Myocyte (in vitro differentiated cells): ENCODE results near the gene PLA2G6. TPM values are rescaled to one million over a fixed set of nuclear protein-coding genes. Genes with fewer than 3 reads are reported as not detected.

ENCODE experiments used
- DNase-seq: peaks from one replicate; pipeline ENCODE4 v3.0.0-alpha.2; 2012; ENCODE audit warnings: low read depth
- polyA plus RNA-seq: library from polyadenylated mRNA; unstranded; fragments of >200 nt; gene quantifications from one replicate; pipeline ENCODE4 v1.2.1, GENCODE V29; 2012; ENCODE audit warnings: missing spikeins
- total RNA-seq: library from RNA; depleted of rRNA; stranded (reverse); fragments of >200 nt; gene quantifications from 2 replicates; pipeline ENCODE4 v1.2.3, GENCODE V29; 2014

Gene PLA2G6
- total RNA-seq, result 15.6 and 18.9 TPM in 2 replicates
- polyA plus RNA-seq, result 14.7 TPM

- DNase-seq, result peak; percentile 99
Measured at GRCh38 chr22:38181453-38182200, at the start of gene PLA2G6. Gene PLA2G6 (minus strand): TSS chr22:38181830. CDS start chr22:38169426, 12,404 bp downstream.

GRCh38 chr22:38230916-38231315, 49.3 kb upstream of the PLA2G6 start:
- DNase-seq, result no peak

DNA sequence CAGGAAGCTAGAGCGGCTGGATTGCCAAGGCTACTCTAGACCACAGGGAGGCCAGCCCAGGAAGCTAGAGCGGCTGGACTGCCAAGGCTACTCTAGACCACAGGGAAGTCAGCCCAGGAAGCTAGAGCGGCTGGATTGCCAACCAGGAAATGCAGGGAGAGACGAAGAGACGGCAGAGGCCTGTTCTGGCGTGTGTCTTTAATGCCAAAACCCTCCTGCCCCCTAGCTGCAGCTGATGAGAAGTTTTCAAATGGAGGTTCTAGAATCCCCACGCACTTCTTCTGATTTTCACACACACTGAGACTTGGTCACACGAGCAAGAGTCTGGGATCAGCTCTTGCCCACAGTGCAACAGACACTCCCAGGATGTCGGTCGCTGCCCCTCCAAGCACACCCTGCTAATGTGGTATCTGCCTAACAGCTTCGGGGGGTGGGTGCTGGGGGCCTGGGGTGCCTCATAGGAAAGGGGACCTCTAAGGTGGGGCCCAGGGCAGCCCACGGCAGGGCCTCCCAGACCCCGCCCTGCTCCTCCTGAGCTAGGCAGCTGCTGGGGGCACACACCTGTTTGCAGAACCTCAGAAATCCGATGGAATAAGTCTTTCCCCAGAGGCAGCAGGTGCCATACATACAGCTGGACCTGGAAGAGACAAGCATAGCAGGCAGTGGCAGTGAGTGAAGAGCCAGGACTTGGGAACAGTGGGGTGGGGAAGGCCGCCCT, 48.6 kb upstream of the PLA2G6 start:
- DNase-seq, result peak; percentile 27

DNA sequence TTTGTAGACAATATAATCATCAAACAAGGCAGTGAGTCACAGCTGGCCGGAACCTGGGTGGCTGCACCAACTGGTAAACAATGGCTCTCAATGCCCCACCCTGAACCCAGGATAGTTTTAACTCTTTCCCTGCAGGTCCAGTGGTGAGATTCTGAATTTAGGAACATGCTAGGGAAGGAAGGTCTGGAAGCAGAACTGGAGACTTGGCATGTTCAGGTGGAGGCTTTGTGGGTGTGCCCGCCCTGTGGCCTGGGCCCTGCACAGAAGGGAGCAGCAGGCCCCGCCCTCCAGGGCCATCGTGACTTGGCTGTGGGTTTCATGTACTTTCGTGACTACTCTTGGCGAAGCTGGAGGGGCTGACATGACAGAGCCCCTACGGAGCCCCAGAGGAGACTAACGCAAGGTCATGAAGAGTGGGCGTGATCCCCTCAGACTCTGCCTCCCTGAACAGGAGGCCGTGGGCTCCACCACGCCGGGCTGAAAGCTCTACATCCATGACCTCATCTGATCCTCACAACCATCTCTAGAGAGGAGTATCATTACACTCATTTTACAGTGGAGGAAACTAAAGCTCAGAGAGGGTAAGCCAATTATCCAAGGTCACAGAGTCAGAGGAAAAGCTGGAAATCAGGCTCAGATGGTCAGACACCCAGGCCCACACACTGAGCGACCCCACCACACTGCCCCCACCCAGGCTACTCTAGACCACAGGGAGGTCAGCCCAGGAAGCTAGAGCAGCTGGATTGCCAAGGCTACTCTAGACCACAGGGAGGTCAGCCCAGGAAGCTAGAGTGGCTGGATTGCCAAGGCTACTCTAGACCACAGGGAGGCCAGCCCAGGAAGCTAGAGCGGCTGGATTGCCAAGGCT, 47.5 kb upstream of the PLA2G6 start:
- peak; percentile 79 for DNase-seq

DNA sequence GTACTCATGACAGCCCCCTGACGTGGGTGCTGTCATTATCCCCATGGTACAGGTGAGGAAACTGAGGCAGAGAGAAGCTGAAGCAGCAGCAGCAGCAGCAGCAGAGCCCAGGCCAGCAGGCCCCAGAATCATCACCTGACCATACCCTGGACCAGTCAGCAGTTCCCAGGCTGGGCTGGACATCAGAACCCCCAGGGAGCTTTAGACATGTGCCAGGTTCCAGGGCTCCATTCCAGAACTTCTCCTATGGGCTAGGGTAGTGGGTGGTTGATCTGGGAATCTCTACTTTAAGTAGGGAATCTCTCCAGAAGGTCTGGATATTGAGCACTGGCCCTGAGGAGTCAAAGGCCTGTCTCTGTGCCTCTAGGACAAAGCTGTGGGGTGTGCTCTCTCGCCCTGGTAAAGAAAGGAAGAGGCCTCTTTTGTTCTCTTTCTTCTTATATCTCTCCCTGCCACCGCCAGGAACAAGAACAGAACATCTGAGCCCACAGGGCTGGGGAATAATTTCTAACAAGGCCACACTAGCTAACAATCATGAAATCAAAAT, 46.8 kb upstream of the PLA2G6 start:
- no peak for DNase-seq

DNA sequence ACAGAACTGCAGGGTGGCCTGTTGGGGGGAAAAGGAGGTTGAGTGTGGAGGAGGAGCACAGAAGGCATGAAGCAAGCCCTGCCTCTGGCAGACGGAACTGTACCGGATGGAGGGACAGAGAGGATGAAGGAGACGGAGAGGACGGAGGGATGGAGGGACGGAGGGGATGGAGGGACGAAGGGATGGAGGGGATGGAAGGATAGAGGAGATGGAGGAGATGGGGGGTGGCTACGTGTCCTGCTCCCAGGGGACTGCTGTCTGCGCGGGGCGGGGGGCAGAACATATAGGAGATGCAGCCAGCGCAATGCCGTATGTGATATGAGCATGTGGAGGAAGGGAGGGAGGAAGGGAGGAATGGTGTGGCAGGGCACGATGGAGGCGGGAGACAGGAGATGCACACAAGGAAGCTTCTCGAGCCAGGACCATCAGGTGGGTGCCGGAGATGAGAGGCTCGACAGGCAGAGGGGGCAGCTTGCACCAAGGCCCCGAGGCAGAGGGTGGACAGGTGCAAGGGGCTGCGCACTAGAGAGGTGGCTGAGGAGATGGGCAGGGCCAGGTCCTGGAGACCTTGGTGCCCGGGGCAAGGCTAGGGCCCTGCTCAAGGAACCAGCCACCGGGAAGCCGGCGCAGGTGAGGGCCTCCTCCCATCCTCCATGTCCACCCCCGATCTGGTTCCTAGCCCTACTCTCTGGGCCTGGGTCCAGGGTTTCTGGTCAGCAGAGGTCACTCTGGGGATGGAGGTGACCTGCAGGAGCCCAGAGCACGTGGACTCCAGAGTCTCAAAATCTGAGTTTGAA, 45.4 kb upstream of the PLA2G6 start:
- no peak for DNase-seq

GRCh38 chr22:38223289-38223960, 41.8 kb upstream of the PLA2G6 start:
- DNase-seq, result no peak

DNA sequence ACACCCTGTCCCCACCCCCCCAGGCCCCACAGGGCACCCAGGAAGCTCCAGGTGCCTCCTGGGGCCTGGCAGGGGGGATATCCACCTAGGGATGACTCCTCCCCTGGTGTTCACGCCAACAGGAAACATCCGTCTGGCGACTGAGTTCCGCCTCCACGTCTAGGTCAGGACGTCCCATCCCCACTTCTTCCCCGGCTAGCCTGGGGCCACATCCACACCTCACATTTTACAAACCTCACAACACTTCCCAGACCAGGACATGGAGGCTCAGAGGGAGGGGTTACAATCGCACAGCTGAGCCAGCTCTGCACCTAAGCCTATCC, 41.1 kb upstream of the PLA2G6 start:
- no peak for DNase-seq

GRCh38 chr22:38221908-38222796, 40.5 kb upstream of the PLA2G6 start:
- no peak for DNase-seq

DNA sequence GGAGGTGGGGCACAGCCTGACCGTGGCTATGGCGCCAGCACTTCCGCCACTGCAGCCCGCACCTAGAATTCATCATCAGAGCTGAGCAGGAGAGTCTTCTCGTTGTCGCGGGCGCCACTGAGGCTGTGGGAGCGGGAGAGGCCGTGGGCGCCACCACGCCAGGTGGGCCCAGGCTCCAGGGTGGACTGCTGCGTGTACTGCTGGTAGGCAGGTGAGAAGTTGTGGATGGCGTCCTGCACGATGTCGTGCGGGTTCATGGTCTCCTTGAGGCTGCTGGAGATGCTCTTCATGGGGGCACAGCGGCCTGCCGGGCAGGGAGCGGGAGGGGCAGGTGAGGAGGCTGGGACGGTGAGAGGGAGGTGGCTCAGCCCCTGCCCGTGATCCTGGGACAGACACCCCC, 39.8 kb upstream of the PLA2G6 start:
- DNase-seq, result no peak

GRCh38 chr22:38220653-38221386, 39.2 kb upstream of the PLA2G6 start:
- DNase-seq, result peak; percentile 71

GRCh38 chr22:38220163-38220562, 38.5 kb upstream of the PLA2G6 start:
- peak; percentile 47 for DNase-seq

GRCh38 chr22:38219632-38220031, 38.0 kb upstream of the PLA2G6 start:
- DNase-seq, result peak; percentile 48

DNA sequence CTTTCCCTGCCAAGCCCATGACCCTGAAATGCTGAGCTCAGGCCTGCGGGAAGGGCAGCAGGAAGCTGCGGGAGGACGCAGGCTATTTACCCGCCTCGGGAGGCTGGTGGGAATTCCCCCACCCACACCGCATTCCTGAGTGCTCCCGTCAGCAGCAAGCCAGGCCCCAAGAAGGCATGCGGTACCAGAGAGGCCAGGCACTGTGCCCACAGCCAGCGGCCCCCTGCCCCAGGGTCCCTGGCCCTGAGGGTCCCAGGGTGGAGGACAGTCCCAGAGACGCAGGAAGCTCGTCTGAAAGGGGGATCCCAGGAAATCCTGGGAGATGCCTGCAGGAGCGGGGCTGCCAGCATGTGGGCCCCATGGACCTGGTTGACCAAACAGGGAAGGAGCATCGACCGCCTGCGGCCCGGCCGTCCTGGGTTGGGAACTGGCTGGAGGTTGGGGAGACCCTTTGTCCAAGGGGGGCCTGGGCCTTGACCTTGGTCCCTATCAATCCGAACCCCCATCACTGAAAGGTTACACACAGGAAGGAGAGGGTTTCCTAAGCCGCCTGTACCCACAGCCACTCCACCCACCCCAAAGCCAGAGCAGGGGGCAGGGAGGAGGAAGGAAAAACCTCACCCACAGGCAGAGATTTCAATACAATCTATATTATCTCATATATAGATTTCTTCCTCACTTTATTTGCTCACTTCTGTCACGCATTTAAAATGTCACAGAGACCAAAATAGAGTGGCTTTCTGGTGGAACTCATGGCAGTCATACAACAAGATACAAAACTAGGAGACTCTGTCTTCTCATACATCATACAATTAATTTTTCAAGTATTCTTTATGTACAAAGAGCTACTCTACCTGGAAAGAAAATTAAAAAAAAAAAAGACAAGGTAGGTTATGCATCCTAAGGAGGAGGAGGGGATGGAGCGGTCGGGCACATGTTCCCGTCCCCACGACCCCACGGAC, 37.3 kb upstream of the PLA2G6 start:
- DNase-seq, result peak; percentile 92

DNA sequence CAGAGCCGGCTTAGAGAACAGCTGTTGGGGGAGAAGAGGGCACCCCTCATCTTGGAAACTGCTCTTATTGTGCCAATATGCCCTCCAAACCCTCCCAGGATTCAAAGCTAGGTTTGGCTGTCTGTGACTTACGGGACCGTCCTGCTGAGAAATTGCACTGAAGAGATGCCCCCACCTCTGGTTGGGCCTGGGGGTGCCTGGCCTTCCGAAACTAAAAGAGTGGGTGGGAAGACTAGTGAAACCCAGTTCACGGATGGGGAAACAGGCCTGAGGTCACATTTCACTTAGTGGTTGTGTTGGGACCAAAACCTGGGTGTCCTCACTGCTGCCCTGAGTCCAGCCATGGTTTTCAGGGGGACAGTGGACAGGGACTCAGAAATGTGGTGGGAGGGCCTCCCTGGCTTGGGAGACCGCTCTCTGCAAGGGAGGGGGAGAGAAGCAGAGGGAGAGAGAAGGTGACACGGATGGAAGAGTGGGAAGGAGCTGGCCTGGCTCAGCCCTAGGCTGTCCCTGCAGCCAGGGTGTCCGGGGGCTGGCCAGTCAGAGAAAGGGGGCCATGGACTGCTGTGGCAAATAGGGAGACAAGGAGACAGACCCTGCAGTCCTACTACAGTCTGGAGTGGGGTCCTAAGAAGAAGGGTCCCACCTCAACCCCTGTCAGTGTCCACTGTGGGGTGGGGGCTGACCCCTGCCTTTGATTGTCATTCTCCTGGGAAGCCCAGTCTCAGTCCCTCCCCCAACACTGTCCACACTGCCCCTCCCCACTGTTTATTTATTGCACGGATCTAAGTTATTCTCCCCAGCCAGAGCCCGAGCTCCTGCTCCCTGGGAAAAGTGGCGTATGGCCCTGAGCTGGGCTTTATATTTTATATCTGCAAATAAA, 33.8 kb upstream of the PLA2G6 start:
- no peak for DNase-seq
